Breast epithelium (tissue), 4 donors: ENCODE results near the gene MYO1D. TPM values are rescaled to one million over a fixed set of nuclear protein-coding genes. Genes with fewer than 3 reads are reported as not detected.

Experiments used
- DNase-seq, 2 donors: peaks; one replicate each; pipeline ENCODE4 v3.0.0-alpha.2; 2019; ENCODE audit warnings: low spot score in 2 of 2
- H3K27ac ChIP-seq, 2 donors: fragments of 200-600 bp; sonication (generic) in 1 of 2; one replicate each; pipeline ENCODE4 v1.5.1; 2016 to 2019; ENCODE audit warnings: mild to moderate bottlenecking in 1 of 2
- H3K27me3 ChIP-seq, 2 donors: fragments of 200-600 bp; sonication (generic) in 1 of 2; one replicate each; pipeline versions ENCODE4 v1.5.1 to v1.6.0; 2017 to 2019; ENCODE audit warnings: control low read depth in 1 of 2, mild to moderate bottlenecking in 1 of 2
- H3K36me3 ChIP-seq: fragments of 200-600 bp; one replicate; pipeline ENCODE4 v1.5.1; 2019
- H3K4me1 ChIP-seq, 2 donors: fragments of 200-600 bp; sonication (generic); one replicate each; pipeline ENCODE4 v1.5.1; 2016 to 2019; ENCODE audit warnings: control low read depth in 1 of 2
- H3K4me3 ChIP-seq, 3 donors: fragments of 200-600 bp; sonication (generic); 1 replicate in 2 of 3; 2 replicates in 1 of 3; pipeline ENCODE4 v1.5.1; 2016 to 2019; ENCODE audit warnings: mild to moderate bottlenecking in 3 of 3, moderate library complexity in 2 of 3
- H3K9me3 ChIP-seq, 2 donors: fragments of 200-600 bp; sonication (generic) in 1 of 2; one replicate each; pipeline ENCODE4 v1.5.1; 2016 to 2019; ENCODE audit warnings: control low read depth in 1 of 2
- CTCF ChIP-seq, 3 donors: fragments of 450-650 bp; IDR thresholded peaks; one replicate each; pipeline ENCODE4 v1.5.1; 2016 to 2017; ENCODE audit warnings: antibody characterized with exemption in 3 of 3, mild to moderate bottlenecking in 3 of 3, moderate library complexity in 3 of 3
- POLR2A ChIP-seq: fragments of 450-650 bp; IDR thresholded peaks from one replicate; pipeline ENCODE4 v1.6.1; 2016; ENCODE audit warnings: antibody characterized with exemption, mild to moderate bottlenecking, moderate library complexity
- POLR2AphosphoS5 ChIP-seq, 3 donors: sonication (generic); formaldehyde crosslinking; IDR thresholded peaks; one replicate each; pipeline ENCODE4 v1.6.1; 2017; ENCODE audit warnings: antibody characterized with exemption in 3 of 3
- intact Hi-C: fragments of 100-400 bp; cut with DNase I; formaldehyde crosslinking; loops from one replicate; pipeline ENCODE4 v1.15.1; 2023; ENCODE audit warnings: low total_unique reads
- total RNA-seq, 3 donors: library from RNA; depleted of rRNA; stranded (reverse); fragments of >200 nt; gene quantifications; one replicate each; pipeline ENCODE4 v1.1.0, GENCODE V29; 2016

The MYO1D gene
- total RNA-seq, 3 donors from 2014 or later: 54.4 to 114 (median 76.7) TPM

- Histone ChIP-seq H3K27me3 (no peaks in the 10 kb centered on the region), H3K4me1 (peaks cover 0 to 10% of the 10 kb centered on the region in 2 donors), H3K36me3 (no peaks in the 10 kb centered on the region), H3K27ac (no peak overlapping the region), H3K9me3 (no peaks in the 10 kb centered on the region), H3K4me3 (no peak overlapping the region)
- no peak for TF ChIP-seq POLR2A
- TF ChIP-seq CTCF (IDR thresholded peaks at IDR 0.05): no peak
- TF ChIP-seq POLR2AphosphoS5 (IDR thresholded peaks at IDR 0.05): no peak
- DNase-seq: no peak
- intact Hi-C loops: no loop called here
Observed at GRCh38 chr17:32802306-32802705, 74.6 kb downstream of the MYO1D start.

- no peaks in the 10 kb centered on the region for H3K27me3 ChIP-seq
- no peaks in the 10 kb centered on the region for H3K9me3 ChIP-seq
- TF ChIP-seq POLR2AphosphoS5 (IDR thresholded peaks at IDR 0.05) (no peak), CTCF (IDR thresholded peaks at IDR 0.05) (no peak), POLR2A (no peak)
- no peak for DNase-seq
- H3K36me3 ChIP-seq: no peaks in the 10 kb centered on the region
- no peak overlapping the region for H3K4me3 ChIP-seq
- peak overlapping the region in 1 of 2 donors; percentile 42 for H3K27ac ChIP-seq
- intact Hi-C loops: no loop called here
- peaks cover 0 to 10% of the 10 kb centered on the region in 2 donors for H3K4me1 ChIP-seq
Observed at GRCh38 chr17:32801641-32802040, 75.3 kb downstream of the MYO1D start.

GRCh38 chr17:32801193-32801592 lies 75.7 kb downstream of the MYO1D start:
- no peak overlapping the region for H3K4me3 ChIP-seq
- DNase-seq: no peak
- no peaks in the 10 kb centered on the region for H3K27me3 ChIP-seq
- H3K4me1 ChIP-seq: peaks cover 0 to 10% of the 10 kb centered on the region in 2 donors
- H3K36me3 ChIP-seq: no peaks in the 10 kb centered on the region
- intact Hi-C loops: no loop called here
- no peaks in the 10 kb centered on the region for H3K9me3 ChIP-seq
- H3K27ac ChIP-seq: no peak overlapping the region
- no peak for TF ChIP-seq CTCF (IDR thresholded peaks at IDR 0.05)
- no peak for TF ChIP-seq POLR2AphosphoS5 (IDR thresholded peaks at IDR 0.05)
- no peak for TF ChIP-seq POLR2A

DNA sequence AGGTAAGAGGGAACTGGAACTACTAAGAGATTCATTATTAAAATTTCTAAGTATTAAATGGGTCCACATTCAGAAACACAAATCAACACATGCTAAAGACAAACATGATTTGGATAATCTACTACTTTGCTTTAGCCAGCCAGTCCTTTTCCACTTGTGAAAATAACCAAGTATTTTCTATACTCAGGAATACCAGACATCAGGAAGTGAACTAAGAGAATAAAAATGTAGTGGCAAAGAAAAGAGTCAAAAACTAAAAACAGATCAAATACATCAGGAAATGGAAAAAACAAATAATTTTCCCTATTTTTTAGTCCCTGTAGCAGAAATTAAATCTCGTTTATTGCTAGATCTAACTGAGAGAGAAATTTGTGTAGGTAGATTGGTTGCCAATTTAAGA lies 78.0 kb downstream of the MYO1D start:
- TF ChIP-seq CTCF (IDR thresholded peaks at IDR 0.05): no peak
- no peak for TF ChIP-seq POLR2A
- no peak for TF ChIP-seq POLR2AphosphoS5 (IDR thresholded peaks at IDR 0.05)
- no peaks in the 10 kb centered on the region for H3K27me3 ChIP-seq
- H3K27ac ChIP-seq: no peak overlapping the region
- intact Hi-C loops: no loop called here
- no peak overlapping the region for H3K4me3 ChIP-seq
- no peaks in the 10 kb centered on the region for H3K4me1 ChIP-seq
- no peak for DNase-seq
- H3K9me3 ChIP-seq: no peaks in the 10 kb centered on the region
- no peaks in the 10 kb centered on the region for H3K36me3 ChIP-seq

DNA sequence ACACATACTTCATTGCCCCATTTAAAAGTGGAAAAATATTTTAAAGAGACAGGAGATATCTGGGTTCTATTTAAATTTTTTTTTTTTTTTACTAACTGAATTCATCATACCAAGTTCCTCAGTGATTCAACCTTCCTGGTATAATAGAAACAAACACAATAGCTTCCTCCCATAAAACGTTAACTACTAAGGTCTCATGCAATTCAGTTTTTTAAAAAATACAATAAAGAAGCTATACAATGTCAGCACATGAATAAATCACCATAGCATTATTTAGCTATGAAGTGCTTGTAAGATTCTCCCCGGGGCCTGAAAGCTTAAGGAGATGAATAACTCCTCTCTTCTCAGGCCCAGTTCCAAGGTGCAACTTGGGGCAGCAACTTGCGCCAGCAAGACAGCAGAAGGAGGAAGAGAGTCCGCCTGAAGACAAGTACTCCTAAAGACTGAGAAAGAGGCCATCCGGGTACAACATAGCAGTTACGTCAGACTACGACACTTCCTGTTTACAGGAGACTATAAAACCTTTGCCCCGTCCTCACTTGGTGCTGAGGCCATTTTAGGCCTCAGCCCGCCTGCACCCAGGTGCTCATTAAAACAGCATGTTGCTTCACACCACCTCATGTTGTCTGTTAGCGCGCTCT lies 81.5 kb downstream of the MYO1D start:
- no peaks in the 10 kb centered on the region for H3K9me3 ChIP-seq
- no peaks in the 10 kb centered on the region for H3K36me3 ChIP-seq
- H3K27ac ChIP-seq: no peak overlapping the region
- DNase-seq: no peak
- H3K4me1 ChIP-seq: no peaks in the 10 kb centered on the region
- H3K27me3 ChIP-seq: no peaks in the 10 kb centered on the region
- intact Hi-C loops: no loop called here
- TF ChIP-seq POLR2AphosphoS5 (IDR thresholded peaks at IDR 0.05): no peak
- no peak for TF ChIP-seq POLR2A
- no peak for TF ChIP-seq CTCF (IDR thresholded peaks at IDR 0.05)
- H3K4me3 ChIP-seq: no peak overlapping the region
